Ishikawa (cell line): Measurements from ENCODE around the gene VWCE.

Experiments used
- CEBPB ChIP-seq: IDR thresholded peaks from 2 replicates; pipeline ENCODE4 v1.6.1; 2012
- CREB1 ChIP-seq: IDR thresholded peaks from 2 replicates; pipeline ENCODE4 v1.6.1; 2012; ENCODE audit warnings: low read depth
- EGR1 ChIP-seq: IDR thresholded peaks from 2 replicates; pipeline ENCODE4 v1.6.1; 2012
- EP300 ChIP-seq: IDR thresholded peaks from 2 replicates; pipeline ENCODE4 v1.6.1; 2012; ENCODE audit warnings: borderline replicate concordance
- FOXM1 ChIP-seq: IDR thresholded peaks from 2 replicates; pipeline ENCODE4 v1.6.1; 2012; ENCODE audit warnings: low read depth, borderline replicate concordance
- MAX ChIP-seq: IDR thresholded peaks from 2 replicates; pipeline ENCODE4 v1.6.1; 2012
- NFIC ChIP-seq: IDR thresholded peaks from 2 replicates; pipeline ENCODE4 v1.6.1; 2012
- RAD21 ChIP-seq: IDR thresholded peaks from 2 replicates; pipeline ENCODE4 v1.6.1; 2012; ENCODE audit warnings: low read depth
- REST ChIP-seq: IDR thresholded peaks from 2 replicates; pipeline ENCODE4 v1.6.1; 2012; ENCODE audit warnings: low read depth, mild to moderate bottlenecking
- TAF1 ChIP-seq: IDR thresholded peaks from 2 replicates; pipeline ENCODE4 v1.6.1; 2012; ENCODE audit warnings: low read depth, mild to moderate bottlenecking
- TEAD4 ChIP-seq: IDR thresholded peaks from 2 replicates; pipeline ENCODE4 v1.6.1; 2012
- YY1 ChIP-seq: IDR thresholded peaks from 2 replicates; pipeline ENCODE4 v1.6.1; 2012; ENCODE audit warnings: low read depth
- ZBTB7A ChIP-seq: IDR thresholded peaks from 2 replicates; pipeline ENCODE4 v1.6.1; 2012; ENCODE audit warnings: low read depth

- TF ChIP-seq TAF1 (no peak), CEBPB (no peak), EP300 (no peak), NFIC (no peak), REST (no peak), MAX (no peak), RAD21 (no peak), EGR1 (no peak), CREB1 (no peak), TEAD4 (no peak), YY1 (no peak), FOXM1 (no peak), ZBTB7A (no peak)
Measured at GRCh38 chr11:61343792-61344745, 49.0 kb upstream of the VWCE start.
